GM18498 (cell line): ENCODE measurements around the gene ADGRB2.

Experiments used
- ATAC-seq: cut with Tn5 transposase; IDR thresholded peaks from one replicate; pipeline ENCODE4 v1.9.1; 2021; ENCODE audit warnings: mild to moderate bottlenecking, moderate library complexity; ENCODE audit not compliant: unreplicated experiment

The ADGRB2 gene

DNA sequence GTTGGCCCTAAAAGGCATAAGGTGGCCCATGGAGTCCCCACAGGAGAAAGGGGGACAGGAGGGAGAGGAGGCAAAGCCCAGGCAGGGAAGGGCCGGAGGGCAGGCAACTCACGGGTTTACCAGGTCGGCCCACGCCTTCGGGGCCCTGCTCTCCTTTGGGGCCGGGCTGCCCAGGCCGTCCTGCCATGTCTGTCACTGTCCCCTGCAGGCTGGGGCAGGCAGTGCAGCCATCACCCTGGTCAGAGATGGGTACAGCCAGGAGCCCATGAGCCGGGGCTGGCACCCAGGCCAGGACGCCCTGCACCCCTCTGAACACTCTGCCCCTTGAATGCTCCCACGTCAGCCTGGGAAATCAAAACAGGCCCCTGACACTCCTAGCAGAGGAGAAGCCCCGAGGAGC lies 80.1 kb downstream of the ADGRB2 start:
- ATAC-seq, result no peak

DNA sequence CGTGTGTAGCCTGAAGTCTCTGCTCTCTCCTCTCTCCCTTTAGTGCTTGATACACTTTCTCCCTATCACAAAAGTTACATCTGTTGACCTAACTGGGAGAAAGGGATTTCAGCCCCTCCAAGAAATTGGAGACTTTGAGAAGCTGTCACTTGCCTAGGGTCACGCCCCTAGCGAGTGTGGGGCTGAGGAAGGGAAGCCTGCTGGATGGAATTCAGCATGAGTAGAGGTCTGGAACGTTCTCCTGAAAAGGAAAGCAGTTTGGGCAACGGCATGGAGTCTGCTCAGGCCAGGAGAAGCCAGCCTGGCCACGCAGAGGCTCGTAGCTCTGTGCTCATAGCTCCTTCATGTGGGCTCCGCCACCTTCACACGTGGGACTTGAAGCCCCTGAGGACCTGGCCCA lies 82.7 kb downstream of the ADGRB2 start:
- ATAC-seq, result no peak

DNA sequence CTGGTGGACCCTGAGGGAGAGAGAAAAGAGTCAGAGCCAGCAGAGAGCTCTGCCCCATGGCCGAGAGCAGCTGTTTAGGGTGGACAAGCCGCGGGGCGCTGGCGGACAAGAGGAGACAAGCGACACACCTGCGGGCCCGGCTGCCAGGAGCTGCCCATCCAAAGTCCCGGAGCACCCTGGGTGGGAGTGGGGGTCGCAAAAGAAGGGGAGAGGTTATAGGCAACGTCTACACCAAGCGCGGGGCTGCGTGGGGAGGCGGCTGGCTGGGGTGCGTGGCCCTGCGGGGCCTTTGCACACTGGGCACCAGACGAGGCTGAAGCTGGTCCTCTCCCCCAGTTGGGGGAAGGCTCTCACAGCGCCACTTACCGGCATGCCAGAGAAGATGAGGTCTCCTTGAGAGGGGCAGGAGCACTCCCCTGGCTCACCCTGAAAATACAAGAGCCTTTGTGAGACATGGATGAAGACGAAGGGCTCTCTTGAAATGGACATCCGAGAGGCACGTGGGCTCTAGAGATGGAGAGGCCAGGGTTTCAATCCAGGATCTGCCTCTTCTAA lies 84.4 kb downstream of the ADGRB2 start:
- no peak for ATAC-seq

DNA sequence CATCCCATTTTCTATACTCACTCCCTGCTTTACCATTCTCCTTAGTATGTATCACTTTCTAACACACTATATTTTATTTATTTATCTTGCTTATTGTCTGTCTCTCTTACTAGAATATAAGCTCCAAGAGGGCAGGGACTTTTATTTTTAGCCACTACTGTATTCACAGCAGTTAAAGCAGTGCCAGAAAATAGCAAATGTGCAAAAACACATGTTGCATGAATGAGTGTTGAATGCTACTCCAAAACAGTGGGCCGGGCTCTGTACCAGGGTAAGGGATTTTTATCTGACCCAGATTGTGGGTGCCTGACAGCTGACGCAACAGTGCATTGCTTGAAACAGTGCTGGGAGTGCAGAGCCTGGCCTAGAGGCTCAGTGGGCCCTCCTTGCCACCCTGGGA lies 85.0 kb downstream of the ADGRB2 start:
- no peak for ATAC-seq

DNA sequence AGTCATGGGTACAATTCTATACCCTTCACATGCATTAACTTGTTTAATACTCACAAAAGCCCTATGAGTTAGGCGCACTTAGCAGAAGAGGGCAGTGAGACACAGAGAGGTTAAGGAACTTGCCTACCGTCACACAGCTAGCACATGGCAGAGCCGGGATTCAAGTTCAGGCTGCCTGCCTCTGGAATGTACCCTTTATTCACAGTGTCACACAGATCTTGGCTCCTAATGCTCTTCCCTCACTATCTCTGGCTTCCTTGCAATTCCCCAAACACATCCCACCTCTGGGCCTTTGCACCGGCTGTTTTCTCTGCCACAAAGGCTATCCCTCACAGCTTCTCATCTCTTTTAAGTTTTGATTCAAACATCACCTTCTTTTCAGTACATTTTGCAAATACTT lies 85.5 kb downstream of the ADGRB2 start:
- ATAC-seq, result no peak

DNA sequence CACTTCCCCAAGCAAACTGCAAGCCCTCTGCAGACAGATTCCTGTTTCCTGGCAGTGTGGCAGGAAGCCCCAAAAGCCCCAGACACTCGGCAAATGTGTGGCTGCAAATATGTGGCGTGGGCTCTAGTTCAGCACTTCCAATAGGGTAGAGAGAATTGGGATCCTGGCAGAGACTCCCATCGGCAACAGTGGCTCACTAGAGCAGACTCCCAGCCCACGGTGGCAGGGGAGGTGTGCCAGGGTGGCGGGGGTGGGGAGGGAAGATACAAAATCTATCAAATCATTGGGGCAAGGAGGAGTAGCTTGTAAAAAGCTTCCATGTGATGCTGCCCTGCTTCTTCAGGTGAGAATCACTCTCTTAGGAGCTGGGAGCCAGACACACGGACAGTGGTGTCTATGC lies 86.2 kb downstream of the ADGRB2 start:
- no peak for ATAC-seq

DNA sequence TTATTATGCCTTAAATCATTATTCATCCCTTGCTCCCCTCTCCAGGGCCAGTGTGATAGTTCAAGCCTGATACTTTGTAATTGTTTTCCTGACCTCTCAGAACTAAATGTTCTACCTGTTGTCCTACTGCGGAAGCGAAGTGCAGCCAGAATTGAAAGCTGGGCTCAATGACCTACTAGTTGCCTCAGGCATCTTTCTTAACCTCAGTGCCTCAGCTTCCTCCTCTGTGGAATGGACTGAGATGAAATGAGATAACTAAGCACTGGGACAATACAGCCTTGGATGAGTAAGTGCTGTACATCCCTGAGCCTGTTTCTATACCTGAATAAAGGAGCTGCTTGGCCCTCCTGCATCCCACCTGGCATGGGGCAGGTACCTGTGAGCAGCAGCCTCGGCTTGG lies 86.7 kb downstream of the ADGRB2 start:
- ATAC-seq, result no peak
